ENCODE measurements around the gene CA5A.

The CA5A gene

DNA sequence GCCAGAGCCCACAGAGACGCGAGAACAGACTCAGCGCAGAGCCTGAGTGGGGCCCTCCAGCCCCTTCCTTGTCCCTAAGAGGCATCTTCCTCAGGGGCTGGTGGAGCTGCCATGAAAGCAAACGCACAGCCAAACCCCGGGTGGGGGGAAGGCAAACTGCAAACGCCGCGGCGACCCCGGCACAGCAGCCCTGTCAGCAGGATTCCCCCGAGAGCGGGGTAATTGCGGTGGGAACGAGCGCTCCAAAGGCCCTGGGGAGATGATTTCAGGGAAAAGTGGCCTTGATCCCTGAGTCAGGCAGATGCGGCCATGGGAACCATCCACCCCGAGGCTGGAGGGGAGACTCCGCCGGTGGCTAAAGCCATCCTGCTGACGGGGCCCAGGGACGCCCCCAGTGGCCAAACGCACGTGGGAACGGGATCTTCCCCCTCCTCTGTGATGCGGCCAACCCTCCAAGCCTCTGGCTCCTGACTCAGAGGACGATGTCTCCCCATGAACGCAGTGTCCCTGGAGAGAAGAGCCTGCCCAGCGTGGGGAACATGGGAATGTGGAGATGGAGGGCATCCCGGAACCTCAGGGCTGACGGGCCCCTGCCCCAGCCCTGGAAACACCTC is 92.1 kb downstream of the CA5A start:
- no peak overlapping the region for H3K4me3 ChIP-seq (ENCODE audit: low read length)
- no peak for DNase-seq (ENCODE audit: low read depth)
- TF ChIP-seq, protein P1, sequence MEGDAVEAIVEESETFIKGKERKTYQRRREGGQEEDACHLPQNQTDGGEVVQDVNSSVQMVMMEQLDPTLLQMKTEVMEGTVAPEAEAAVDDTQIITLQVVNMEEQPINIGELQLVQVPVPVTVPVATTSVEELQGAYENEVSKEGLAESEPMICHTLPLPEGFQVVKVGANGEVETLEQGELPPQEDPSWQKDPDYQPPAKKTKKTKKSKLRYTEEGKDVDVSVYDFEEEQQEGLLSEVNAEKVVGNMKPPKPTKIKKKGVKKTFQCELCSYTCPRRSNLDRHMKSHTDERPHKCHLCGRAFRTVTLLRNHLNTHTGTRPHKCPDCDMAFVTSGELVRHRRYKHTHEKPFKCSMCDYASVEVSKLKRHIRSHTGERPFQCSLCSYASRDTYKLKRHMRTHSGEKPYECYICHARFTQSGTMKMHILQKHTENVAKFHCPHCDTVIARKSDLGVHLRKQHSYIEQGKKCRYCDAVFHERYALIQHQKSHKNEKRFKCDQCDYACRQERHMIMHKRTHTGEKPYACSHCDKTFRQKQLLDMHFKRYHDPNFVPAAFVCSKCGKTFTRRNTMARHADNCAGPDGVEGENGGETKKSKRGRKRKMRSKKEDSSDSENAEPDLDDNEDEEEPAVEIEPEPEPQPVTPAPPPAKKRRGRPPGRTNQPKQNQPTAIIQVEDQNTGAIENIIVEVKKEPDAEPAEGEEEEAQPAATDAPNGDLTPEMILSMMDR (IDR thresholded peaks at IDR 0.05; ENCODE audit: insufficient read depth, low read depth, low read length, missing control alignments) = no peak

DNA sequence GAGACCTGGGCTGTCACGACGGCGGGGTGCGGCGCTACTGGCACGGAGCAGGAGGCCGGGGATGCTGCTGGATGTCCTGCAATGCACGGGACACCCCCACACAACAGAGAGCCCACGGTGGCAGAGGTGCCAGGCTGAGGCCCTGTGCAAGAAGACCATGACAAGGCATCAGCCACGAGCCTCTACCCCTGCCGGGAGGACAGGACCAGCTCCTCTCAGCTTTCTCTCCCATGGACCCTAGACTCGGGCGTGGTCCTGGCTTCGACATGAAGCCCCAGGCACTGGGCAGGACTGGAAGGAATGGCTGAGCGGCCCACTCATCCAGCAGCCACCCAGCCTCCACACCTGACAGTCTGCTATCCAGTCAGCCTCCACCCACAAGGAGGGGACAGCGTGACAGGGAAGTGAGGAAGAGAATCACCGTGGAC is 92.6 kb downstream of the CA5A start:
- DNase-seq (ENCODE audit: low read depth) = no peak
- TF ChIP-seq, protein P1 (IDR thresholded peaks at IDR 0.05; ENCODE audit: insufficient read depth, low read depth, low read length, missing control alignments) = no peak
- H3K4me3 ChIP-seq (ENCODE audit: low read length) = no peak overlapping the region

DNA sequence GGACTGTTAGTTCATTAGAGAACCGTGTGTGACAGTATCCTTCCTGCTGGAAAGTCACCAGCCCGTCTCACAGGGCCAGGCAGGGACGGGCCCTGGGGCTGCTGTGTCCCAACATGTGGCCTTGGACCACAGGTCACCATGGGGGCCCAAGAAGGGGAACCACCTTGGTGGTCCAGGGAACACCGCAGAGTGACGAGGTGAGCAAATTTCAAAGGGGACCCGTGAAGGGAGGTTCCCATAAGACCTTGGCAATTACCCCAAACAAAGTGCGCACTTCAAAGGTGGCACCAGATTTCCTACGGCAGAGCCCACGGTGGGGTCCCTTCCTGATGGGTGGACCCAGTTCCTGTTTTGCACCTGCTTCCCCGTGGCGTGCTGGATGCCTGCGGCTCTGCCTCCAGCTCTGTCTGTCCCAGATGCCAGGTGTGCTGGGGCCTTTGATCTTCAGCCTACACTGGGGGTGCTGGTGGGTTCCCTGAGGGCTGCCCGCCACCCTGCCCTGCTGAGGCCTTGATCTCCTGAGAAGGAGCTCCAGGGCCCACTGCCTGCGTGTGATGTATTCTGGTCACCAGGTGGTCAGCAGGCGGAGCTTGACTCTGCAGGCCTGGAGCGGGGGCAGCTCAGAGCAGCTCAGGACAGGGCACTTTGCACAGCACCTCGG is 94.0 kb downstream of the CA5A start:
- TF ChIP-seq, protein P1 (IDR thresholded peaks at IDR 0.05; ENCODE audit: insufficient read depth, low read depth, low read length, missing control alignments) = no peak
- H3K4me3 ChIP-seq (ENCODE audit: low read length) = no peak overlapping the region
- no peak for DNase-seq (ENCODE audit: low read depth)

DNA sequence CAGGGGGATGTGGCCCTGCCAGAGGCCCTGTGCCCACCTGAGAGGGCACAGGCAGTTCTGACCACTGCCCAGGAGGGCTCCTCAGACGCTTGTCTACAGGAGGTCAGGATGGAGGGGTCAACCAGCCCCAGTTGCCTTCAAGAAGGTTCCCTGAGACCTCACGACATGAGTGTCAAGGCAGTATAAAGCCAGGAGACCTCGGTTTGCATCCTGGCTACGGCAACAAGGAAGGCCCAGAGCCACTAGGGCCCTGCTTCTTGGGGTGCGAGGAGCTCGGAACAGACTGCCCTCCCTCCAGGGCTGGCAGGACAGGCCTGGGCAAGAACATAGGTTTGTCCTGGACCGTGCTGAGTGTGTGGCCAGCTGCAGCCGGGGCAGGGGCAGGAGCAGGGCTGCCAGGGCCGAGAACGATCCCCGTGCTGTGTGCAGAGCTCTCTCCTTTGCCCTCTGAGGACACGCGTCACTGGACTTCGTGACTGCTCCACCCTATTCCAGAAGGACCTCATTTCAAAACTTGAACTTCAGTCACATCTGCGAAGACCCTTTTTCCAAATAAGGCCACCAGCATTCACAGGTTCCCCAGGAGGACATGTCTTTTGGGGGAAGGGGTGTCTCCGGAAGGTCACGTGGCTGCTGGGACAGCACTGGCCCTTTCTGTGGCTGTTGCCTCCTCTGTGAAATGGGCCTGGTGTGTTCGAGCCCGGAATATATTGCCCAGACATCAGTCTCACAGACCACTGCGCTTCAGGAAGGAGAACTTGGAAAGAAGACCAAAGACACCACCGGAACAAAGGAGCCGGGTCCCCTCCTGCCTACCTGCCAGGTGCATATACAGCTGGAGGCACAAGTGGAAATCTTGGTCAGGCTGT is 94.8 kb downstream of the CA5A start:
- no peak overlapping the region for H3K4me3 ChIP-seq (ENCODE audit: low read length)
- TF ChIP-seq, protein P1 (IDR thresholded peaks at IDR 0.05; ENCODE audit: insufficient read depth, low read depth, low read length, missing control alignments) = no peak
- no peak for DNase-seq (ENCODE audit: low read depth)

DNA sequence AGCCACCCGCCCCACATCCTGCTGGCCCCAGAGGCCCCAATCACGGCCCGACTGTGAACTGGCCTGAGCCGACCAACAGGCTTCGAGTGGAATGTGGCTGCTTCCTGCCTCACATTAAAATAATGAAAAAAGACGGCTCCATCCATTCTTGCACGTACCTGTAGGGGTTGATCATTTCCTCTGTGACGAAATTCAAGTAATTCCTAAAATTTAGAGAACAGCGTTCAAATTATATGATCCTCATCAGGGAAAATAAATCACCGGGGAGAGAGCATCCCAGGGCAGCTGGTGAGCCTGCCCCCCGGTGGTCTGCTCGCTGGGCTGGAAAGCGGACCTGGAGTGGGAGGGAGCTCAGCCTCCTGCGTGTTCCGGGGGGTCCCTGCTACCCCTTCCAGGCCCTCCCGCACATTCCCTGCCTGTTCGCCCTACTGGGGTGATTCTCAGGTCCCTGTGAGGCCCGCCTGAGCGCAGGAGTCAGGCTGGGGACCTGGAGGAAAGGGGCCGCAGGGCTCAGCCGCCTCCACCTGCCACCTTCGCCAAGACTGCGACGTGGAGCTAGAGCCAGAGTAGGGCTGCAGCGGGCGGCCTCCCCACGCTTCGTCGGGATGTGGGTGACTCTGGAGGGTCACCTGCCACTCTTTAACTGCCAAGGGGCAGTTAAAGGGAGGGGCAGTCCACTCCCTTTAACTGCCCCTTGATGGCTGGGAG is 95.9 kb downstream of the CA5A start:
- TF ChIP-seq, protein P1 (IDR thresholded peaks at IDR 0.05; ENCODE audit: insufficient read depth, low read depth, low read length, missing control alignments) = no peak
- no peak overlapping the region for H3K4me3 ChIP-seq (ENCODE audit: low read length)
- no peak for DNase-seq (ENCODE audit: low read depth)

DNA sequence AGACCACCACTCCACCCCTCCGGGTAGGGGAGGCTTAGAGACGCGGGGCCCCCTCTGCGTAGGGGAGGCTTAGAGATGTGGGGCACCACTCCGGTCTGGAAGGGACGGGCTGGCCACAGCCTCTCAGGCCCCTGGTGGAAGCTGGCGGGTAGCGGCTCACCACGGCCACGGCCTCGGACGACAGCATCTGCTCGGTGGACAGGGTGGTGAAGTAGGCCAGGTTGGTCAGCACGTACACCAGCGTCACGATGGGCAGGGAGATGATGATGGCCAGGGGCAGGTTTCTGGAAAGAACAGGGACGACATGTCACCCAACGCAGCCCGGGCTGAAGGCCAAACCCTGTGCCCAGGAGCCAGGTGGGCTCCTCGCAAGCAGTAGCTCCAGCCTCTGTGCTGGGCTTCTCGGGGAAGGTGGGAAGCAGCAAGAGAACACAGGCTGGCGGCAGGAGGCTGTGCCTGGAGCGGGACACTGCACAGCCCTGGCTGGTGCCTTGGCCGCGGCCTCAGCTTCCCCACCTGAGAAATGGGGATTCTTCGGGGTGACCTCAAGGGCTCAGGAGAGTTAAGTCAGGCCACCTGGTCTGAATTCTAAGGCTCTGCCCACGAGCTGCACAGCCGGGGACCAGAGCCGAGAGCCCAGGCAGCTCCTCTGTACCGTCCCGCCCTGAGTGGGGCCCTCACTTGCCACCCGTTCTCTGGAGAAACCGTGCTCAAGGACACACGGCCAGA is 96.6 kb downstream of the CA5A start:
- no peak for DNase-seq (ENCODE audit: low read depth)
- H3K4me3 ChIP-seq (ENCODE audit: low read length) = no peak overlapping the region
- TF ChIP-seq, protein P1 (IDR thresholded peaks at IDR 0.05; ENCODE audit: insufficient read depth, low read depth, low read length, missing control alignments) = no peak
